SH-SY5Y (cell line): ENCODE results near the gene NAA35.

Source experiments
- GATA2 ChIP-seq: IDR thresholded peaks from 2 replicates; pipeline ENCODE4 v1.6.1; 2011; ENCODE audit warnings: mild to moderate bottlenecking, low read depth, low read length
- GATA3 ChIP-seq: IDR thresholded peaks from 2 replicates; pipeline ENCODE4 v1.6.1; 2011; ENCODE audit warnings: low read depth, mild to moderate bottlenecking, low read length, moderate library complexity

- no peak for TF ChIP-seq GATA3
- no peak for TF ChIP-seq GATA2
These were observed 48.5 kb upstream of the NAA35 start for GRCh38 chr9:85892401-85892800.
